Body of pancreas (tissue), 4 donors: Measurements from ENCODE around the gene BCKDHB. TPM values are rescaled to one million over a fixed set of nuclear protein-coding genes. Genes with fewer than 3 reads are reported as not detected.
"Not testable (repeated sequence)": the region's sequence is repeated elsewhere in the genome, so short reads cannot be mapped to it uniquely, and the experiment has no call there.

ENCODE experiments used
- ATAC-seq: fragments of 150-250 bp; one replicate; pipeline ENCODE4 v1.9.1; 2016
- DNase-seq, 4 donors: peaks; one replicate each; pipeline ENCODE4 v3.0.0-alpha.2; 2019
- H3K27ac ChIP-seq, 4 donors: fragments of 200-600 bp; sonication (generic); 1 replicate in 3 of 4; 2 replicates in 1 of 4; pipeline versions ENCODE4 v1.5.1 to v1.6.1; 2016 to 2019; ENCODE audit warnings: mild to moderate bottlenecking in 1 of 4, mixed read lengths in 1 of 4, moderate library complexity in 1 of 4
- H3K27me3 ChIP-seq, 2 donors: fragments of 200-600 bp; sonication (generic); one replicate each; pipeline ENCODE4 v1.6.0; 2016; ENCODE audit warnings: mild to moderate bottlenecking in 1 of 2
- H3K36me3 ChIP-seq, 2 donors: fragments of 200-600 bp; sonication (generic); replicated peaks in 1 of 2; 2 replicates each; pipeline ENCODE4 v1.5.1; 2016; ENCODE audit warnings: low read depth in 2 of 2; ENCODE audit not compliant: insufficient read depth in 1 of 2
- H3K4me1 ChIP-seq: fragments of 200-600 bp; sonication (generic); one replicate; pipeline ENCODE4 v1.6.0; 2016
- H3K4me3 ChIP-seq, 2 donors: fragments of 200-600 bp; sonication (generic); 1 replicate in 1 of 2; 2 replicates in 1 of 2; pipeline ENCODE4 v1.5.1; 2016 to 2019
- H3K9me3 ChIP-seq, 3 donors: fragments of 200-600 bp; sonication (generic); 1 replicate in 2 of 3; 2 replicates in 1 of 3; pipeline ENCODE4 v1.5.1; 2016
- POLR2A ChIP-seq, 3 donors: fragments of 450-650 bp; IDR thresholded peaks; one replicate each; pipeline ENCODE4 v1.6.1; 2016; ENCODE audit warnings: antibody characterized with exemption in 3 of 3, mild to moderate bottlenecking in 2 of 3
- WGBS, 2 donors: methylation state at CpG; one replicate each; pipeline ENCODE4 v1.1.5; 2017; 5-methylcytosine and 5-hydroxymethylcytosine counted together
- intact Hi-C: fragments of 100-400 bp; cut with DNase I; formaldehyde crosslinking; loops from one replicate; pipeline ENCODE4 v1.15.1; 2023
- total RNA-seq, 2 donors: library from RNA; depleted of rRNA; stranded (reverse); fragments of >200 nt; gene quantifications; one replicate each; pipeline ENCODE4 v1.1.0, GENCODE V29; 2016
- TF ChIP-seq, protein P1 (sequence below), 7 experiments: fragments of 450-650 bp in 4 of 7; fragments of 200-600 bp in 3 of 7; sonication (generic) in 3 of 7; IDR thresholded peaks; one replicate each; pipeline ENCODE4 v1.5.1; 2016 to 2019; ENCODE audit warnings: antibody characterized with exemption in 7 of 7

The BCKDHB gene
- total RNA-seq, 2 donors from 2014 or later, result 11.5 to 14.8 TPM

DNA sequence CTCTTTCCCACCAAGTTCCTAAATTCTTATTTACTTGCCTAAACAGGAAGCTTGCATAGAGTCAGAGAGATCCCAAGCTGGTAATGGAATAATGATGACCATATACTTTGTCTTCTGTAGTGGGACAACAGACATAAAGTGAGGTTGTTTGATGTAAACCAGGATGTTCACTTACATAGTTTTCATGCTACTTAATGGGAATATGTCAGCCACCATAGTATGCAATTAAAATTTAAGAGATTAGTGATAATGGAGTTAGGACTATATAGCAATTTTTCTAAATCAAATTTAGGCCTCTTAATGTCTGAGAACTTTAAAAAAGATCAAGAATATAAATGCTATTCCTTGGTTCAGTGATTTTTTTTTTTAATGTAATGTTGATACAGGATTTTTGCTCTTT lies 180.6 kb downstream of the BCKDHB start:
- intact Hi-C loops, result no loop called here
- Histone ChIP-seq H3K27me3 (no peaks in the 10 kb centered on the region), H3K9me3 (no peaks in the 10 kb centered on the region), H3K36me3 (no peaks in the 10 kb centered on the region), H3K27ac (no peak overlapping the region), H3K4me3 (no peak overlapping the region), H3K4me1 (no peaks in the 10 kb centered on the region)
- TF ChIP-seq, protein P1, sequence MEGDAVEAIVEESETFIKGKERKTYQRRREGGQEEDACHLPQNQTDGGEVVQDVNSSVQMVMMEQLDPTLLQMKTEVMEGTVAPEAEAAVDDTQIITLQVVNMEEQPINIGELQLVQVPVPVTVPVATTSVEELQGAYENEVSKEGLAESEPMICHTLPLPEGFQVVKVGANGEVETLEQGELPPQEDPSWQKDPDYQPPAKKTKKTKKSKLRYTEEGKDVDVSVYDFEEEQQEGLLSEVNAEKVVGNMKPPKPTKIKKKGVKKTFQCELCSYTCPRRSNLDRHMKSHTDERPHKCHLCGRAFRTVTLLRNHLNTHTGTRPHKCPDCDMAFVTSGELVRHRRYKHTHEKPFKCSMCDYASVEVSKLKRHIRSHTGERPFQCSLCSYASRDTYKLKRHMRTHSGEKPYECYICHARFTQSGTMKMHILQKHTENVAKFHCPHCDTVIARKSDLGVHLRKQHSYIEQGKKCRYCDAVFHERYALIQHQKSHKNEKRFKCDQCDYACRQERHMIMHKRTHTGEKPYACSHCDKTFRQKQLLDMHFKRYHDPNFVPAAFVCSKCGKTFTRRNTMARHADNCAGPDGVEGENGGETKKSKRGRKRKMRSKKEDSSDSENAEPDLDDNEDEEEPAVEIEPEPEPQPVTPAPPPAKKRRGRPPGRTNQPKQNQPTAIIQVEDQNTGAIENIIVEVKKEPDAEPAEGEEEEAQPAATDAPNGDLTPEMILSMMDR (IDR thresholded peaks at IDR 0.05), result no peak
- no peak for TF ChIP-seq POLR2A (IDR thresholded peaks at IDR 0.05)
- DNase-seq (no peak), ATAC-seq (no peak)

DNA sequence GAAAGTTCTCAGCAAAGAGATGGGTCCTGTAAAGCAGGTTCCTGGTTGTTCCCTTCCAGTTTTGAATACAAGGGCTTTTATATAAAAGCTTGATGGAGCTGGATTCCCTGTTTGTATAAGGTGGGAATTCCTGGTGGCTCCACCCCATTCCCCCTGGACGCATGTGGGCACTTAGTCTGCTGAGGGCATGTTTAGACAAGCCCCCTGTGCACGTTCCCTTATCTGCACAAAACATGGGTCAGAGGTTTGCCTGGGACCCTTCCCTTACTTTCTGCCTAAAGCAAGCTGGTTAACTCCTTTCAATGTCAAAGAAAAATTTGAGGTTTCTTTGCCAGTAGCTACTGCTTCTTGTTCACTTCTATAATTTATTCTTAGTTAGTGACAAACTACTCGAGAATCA lies 181.1 kb downstream of the BCKDHB start:
- TF ChIP-seq, protein P1 (IDR thresholded peaks at IDR 0.05), result no peak
- TF ChIP-seq POLR2A (IDR thresholded peaks at IDR 0.05), result no peak
- H3K27ac ChIP-seq, result no peak overlapping the region

DNA sequence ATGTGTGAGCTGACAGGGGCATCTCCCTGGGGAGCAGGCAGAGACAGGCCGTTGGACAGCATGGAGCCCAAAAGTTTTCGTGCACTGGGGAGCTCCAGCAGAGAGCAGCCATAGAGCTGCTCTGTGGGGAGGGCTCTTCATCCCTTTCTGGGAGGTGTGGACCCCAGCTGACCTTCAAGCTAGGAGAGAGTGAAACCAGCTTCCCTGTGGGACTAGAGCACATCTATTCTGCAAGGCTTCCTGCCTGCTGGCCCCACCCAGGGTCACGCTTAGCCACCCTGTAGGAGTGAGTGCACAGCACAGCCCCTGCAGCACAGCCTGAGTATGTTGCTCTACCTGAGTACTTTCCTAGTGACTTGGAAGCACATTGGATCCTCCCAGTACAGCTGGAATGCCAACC lies 183.3 kb downstream of the BCKDHB start:
- H3K9me3 ChIP-seq, result peaks cover 0 to 14% (median 0%) of the 10 kb centered on the region in 3 donors
- no peak overlapping the region for H3K27ac ChIP-seq
- WGBS, 2 donors, result 74% methylated on average over 3 of the region's 3 CpGs; no CpG with 5 or more reads in 1 of the 2 donors
- H3K27me3 ChIP-seq, result no peaks in the 10 kb centered on the region
- no peaks in the 10 kb centered on the region for H3K36me3 ChIP-seq
- H3K4me3 ChIP-seq, result no peak overlapping the region
- intact Hi-C loops, result no loop called here
- ATAC-seq (no peak), DNase-seq (no peak)
- TF ChIP-seq POLR2A (IDR thresholded peaks at IDR 0.05), result no peak
- TF ChIP-seq, protein P1 (IDR thresholded peaks at IDR 0.05), result no peak
- no peaks in the 10 kb centered on the region for H3K4me1 ChIP-seq

More for the DNA sequence above, 181.1 kb downstream of the BCKDHB start:
- 89 to 91% methylated on average over 3 of the region's 3 CpGs for WGBS, 2 donors
- peaks cover 0 to under 1% (median 0%) of the 10 kb centered on the region in 3 donors for H3K9me3 ChIP-seq
- H3K27me3 ChIP-seq, result no peaks in the 10 kb centered on the region
- no peak for DNase-seq
- H3K4me1 ChIP-seq, result no peaks in the 10 kb centered on the region
- intact Hi-C loops, result no loop called here
- H3K4me3 ChIP-seq, result no peak overlapping the region
- H3K36me3 ChIP-seq, result no peaks in the 10 kb centered on the region
- no peak for ATAC-seq

GRCh38 chr6:80294531-80294930 lies 188.1 kb downstream of the BCKDHB start:
- H3K4me3 ChIP-seq, intact Hi-C loops, H3K4me1 ChIP-seq, ATAC-seq, H3K36me3 ChIP-seq, DNase-seq, H3K27ac ChIP-seq, H3K27me3 ChIP-seq: not testable (repeated sequence)
- peaks cover 0 to 21% (median 0%) of the 10 kb centered on the region in 3 donors for H3K9me3 ChIP-seq
- 90 to 94% methylated on average over 4 of the region's 4 CpGs for WGBS, 2 donors

DNA sequence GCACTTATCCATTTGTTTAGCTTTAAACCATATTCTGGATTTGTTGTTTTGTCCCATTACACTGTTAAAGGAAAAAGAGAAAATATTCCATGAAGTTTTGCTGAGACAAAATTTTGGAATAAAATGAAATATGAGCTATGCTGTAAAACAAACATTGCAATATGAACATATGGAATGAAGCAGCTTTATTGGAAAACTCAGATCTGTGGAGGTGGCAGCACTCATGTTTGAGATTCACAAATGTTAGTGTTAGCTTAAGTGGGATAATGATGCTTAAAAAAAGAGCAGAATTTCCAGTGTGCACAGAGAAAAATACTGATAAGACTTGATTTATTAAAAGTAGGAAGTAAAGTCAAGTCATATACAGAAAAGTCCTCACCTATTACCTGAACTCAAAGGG lies 196.2 kb downstream of the BCKDHB start:
- intact Hi-C loops, result no loop called here
- Histone ChIP-seq H3K4me1 (no peaks in the 10 kb centered on the region), H3K4me3 (no peak overlapping the region), H3K27me3 (no peaks in the 10 kb centered on the region), H3K27ac (no peak overlapping the region), H3K36me3 (no peaks in the 10 kb centered on the region), H3K9me3 (no peaks in the 10 kb centered on the region)
- no peak for ATAC-seq
- TF ChIP-seq, protein P1 (IDR thresholded peaks at IDR 0.05), result no peak
- TF ChIP-seq POLR2A (IDR thresholded peaks at IDR 0.05), result no peak
- no peak for DNase-seq
